H1 (cell line): Measurements from ENCODE around the gene COTL1. TPM values are rescaled to one million over a fixed set of nuclear protein-coding genes. Genes with fewer than 3 reads are reported as not detected.

ENCODE experiments used
- CTCF ChIA-PET: fragments of 300-600 bp; sonication (Branson Sonifier 250); formaldehyde crosslinking; loops from one replicate; lab custom pipeline; 2021; ENCODE audit not compliant: partially characterized antibody; lab: Charles Lee
- POLR2A ChIA-PET: fragments of 300-600 bp; sonication (Branson Sonifier 250); formaldehyde crosslinking; loops from one replicate; lab custom pipeline; 2021; ENCODE audit warnings: inconsistent platforms; ENCODE audit not compliant: partially characterized antibody; lab: Charles Lee
- DNase-seq, 2 experiments: peaks; one replicate each; pipeline versions ENCODE4 v3.0.0 to v3.0.0-alpha.2; 2010 to 2022; ENCODE audit warnings: low spot score in 2 of 2, low read depth in 1 of 2, mixed read lengths in 1 of 2
- FAIRE-seq: peaks from 2 replicates; lab custom pipeline; 2011; peaks lifted over from hg19 to GRCh38; lab: Jason Lieb, UNC
- H2AFZ ChIP-seq: 2 replicates; pipeline ENCODE4 v1.8.1; 2012; ENCODE audit warnings: low read length, inconsistent platforms
- H2AK5ac ChIP-seq: 2 replicates; pipeline ENCODE4 v1.6.1; 2013; ENCODE audit warnings: low read depth, low read length
- H2BK120ac ChIP-seq: replicated peaks from 2 replicates; pipeline ENCODE3; 2013; ENCODE audit warnings: low read depth, low read length, inconsistent platforms
- H2BK12ac ChIP-seq: 2 replicates; pipeline ENCODE4 v1.6.1; 2013; ENCODE audit warnings: low read depth, low read length
- H2BK15ac ChIP-seq: 2 replicates; pipeline ENCODE4 v1.6.1; 2013; ENCODE audit warnings: low read length
- H2BK20ac ChIP-seq: 2 replicates; pipeline ENCODE4 v1.6.1; 2013; ENCODE audit warnings: low read length
- H2BK5ac ChIP-seq: 2 replicates; pipeline ENCODE4 v1.6.1; 2013; ENCODE audit warnings: low read depth, low read length
- H3K14ac ChIP-seq: 2 replicates; pipeline ENCODE4 v1.6.1; 2013; ENCODE audit warnings: inconsistent platforms; ENCODE audit not compliant: insufficient read length
- H3K18ac ChIP-seq: 2 replicates; pipeline ENCODE4 v1.6.1; 2013; ENCODE audit warnings: low read length; ENCODE audit errors: extremely low read depth
- H3K23ac ChIP-seq: 2 replicates; pipeline ENCODE4 v1.6.1; 2013; ENCODE audit warnings: inconsistent platforms; ENCODE audit not compliant: insufficient read length
- H3K23me2 ChIP-seq: 2 replicates; pipeline ENCODE4 v1.6.1; 2013; ENCODE audit warnings: low read depth, low read length
- H3K27ac ChIP-seq: 2 replicates; pipeline ENCODE4 v1.6.1; 2011; ENCODE audit warnings: low read depth, low read length, inconsistent platforms
- H3K27me3 ChIP-seq, 4 experiments: replicated peaks in 1 of 4; 1 replicate in 1 of 4; 2 replicates in 3 of 4; pipeline versions ENCODE4 v1.6.1 to v1.8.1; 2011 to 2013; ENCODE audit warnings: low read length in 3 of 4, mild to moderate bottlenecking in 3 of 4, inconsistent platforms in 2 of 4, mixed read lengths in 2 of 4, moderate library complexity in 1 of 4; ENCODE audit not compliant: control insufficient read depth in 3 of 4, insufficient read depth in 3 of 4; ENCODE audit errors: extremely low read depth in 1 of 4
- H3K36me3 ChIP-seq, 4 experiments: 2 replicates each; pipeline versions ENCODE4 v1.6.1 to v1.8.1; 2011 to 2013; ENCODE audit warnings: mild to moderate bottlenecking in 4 of 4, low read length in 3 of 4, moderate library complexity in 2 of 4, control low read depth in 1 of 4, inconsistent platforms in 1 of 4; ENCODE audit not compliant: insufficient read depth in 4 of 4, control insufficient read depth in 2 of 4
- H3K4ac ChIP-seq: replicated peaks from 2 replicates; pipeline ENCODE3; 2013; ENCODE audit warnings: low read length, low read depth, mixed read lengths, inconsistent platforms; ENCODE audit not compliant: insufficient read length
- H3K4me1 ChIP-seq, 4 experiments: replicated peaks in 1 of 4; 1 replicate in 1 of 4; 2 replicates in 3 of 4; pipeline versions ENCODE4 v1.6.1 to v1.8.1; 2011 to 2013; ENCODE audit warnings: low read length in 3 of 4, inconsistent platforms in 2 of 4, mixed read lengths in 1 of 4; ENCODE audit not compliant: insufficient read depth in 4 of 4, control insufficient read depth in 3 of 4
- H3K4me2 ChIP-seq, 2 experiments: 2 replicates each; pipeline versions ENCODE4 v1.6.1 to v1.8.1; 2011 to 2013; ENCODE audit warnings: low read depth in 2 of 2, low read length in 2 of 2, control low read depth in 1 of 2, inconsistent platforms in 1 of 2, mild to moderate bottlenecking in 1 of 2; ENCODE audit not compliant: insufficient read depth in 1 of 2
- H3K4me3 ChIP-seq, 4 experiments: fragments of 200-600, 300-600 bp in 1 of 4; sonication (generic), shearing (Covaris generic), sonication (Bioruptor Twin) in 1 of 4; 2 replicates each; pipeline versions ENCODE4 v1.5.1 to v1.8.1; 2011 to 2016; ENCODE audit warnings: low read length in 4 of 4, low read depth in 3 of 4, control low read depth in 2 of 4, inconsistent platforms in 2 of 4, mild to moderate bottlenecking in 2 of 4, mixed read lengths in 1 of 4, moderate library complexity in 1 of 4; ENCODE audit not compliant: insufficient read depth in 2 of 4; ENCODE audit errors: extremely low read depth in 1 of 4
- H3K56ac ChIP-seq: replicated peaks from 2 replicates; pipeline ENCODE3; 2013; ENCODE audit warnings: low read depth, mild to moderate bottlenecking, mixed read lengths, low read length, inconsistent platforms; ENCODE audit not compliant: insufficient read length
- H3K79me1 ChIP-seq: 2 replicates; pipeline ENCODE4 v1.6.1; 2013; ENCODE audit warnings: low read depth, low read length, control low read depth
- H3K79me2 ChIP-seq, 2 experiments: 2 replicates each; pipeline versions ENCODE4 v1.6.1 to v1.8.1; 2012 to 2013; ENCODE audit warnings: low read length in 2 of 2, mild to moderate bottlenecking in 2 of 2, inconsistent platforms in 1 of 2; ENCODE audit not compliant: insufficient read depth in 2 of 2, control insufficient read depth in 1 of 2
- H3K9ac ChIP-seq, 4 experiments: replicated peaks in 1 of 4; 1 replicate in 1 of 4; 2 replicates in 3 of 4; pipeline versions ENCODE4 v1.6.1 to v1.8.1; 2011 to 2013; ENCODE audit warnings: low read depth in 3 of 4, low read length in 3 of 4, control low read depth in 2 of 4, mild to moderate bottlenecking in 2 of 4, moderate library complexity in 2 of 4, inconsistent platforms in 1 of 4; ENCODE audit errors: extremely low read depth in 1 of 4
- H3K9me3 ChIP-seq, 2 experiments: 2 replicates each; pipeline versions ENCODE4 v1.6.1 to v1.8.1; 2012 to 2013; ENCODE audit warnings: mild to moderate bottlenecking in 2 of 2, moderate library complexity in 2 of 2, control low read depth in 1 of 2, inconsistent platforms in 1 of 2, low read depth in 1 of 2, low read length in 1 of 2, mixed read lengths in 1 of 2; ENCODE audit not compliant: insufficient read depth in 2 of 2
- H4K20me1 ChIP-seq, 2 experiments: replicated peaks in 1 of 2; 2 replicates each; pipeline versions ENCODE3 to v1.8.1; 2011 to 2013; ENCODE audit warnings: inconsistent platforms in 2 of 2, low read length in 2 of 2, mild to moderate bottlenecking in 1 of 2; ENCODE audit not compliant: insufficient read depth in 2 of 2, control insufficient read depth in 1 of 2
- H4K5ac ChIP-seq: 2 replicates; pipeline ENCODE4 v1.6.1; 2013; ENCODE audit warnings: low read length, low read depth, mixed read lengths, inconsistent platforms; ENCODE audit not compliant: insufficient read length
- H4K8ac ChIP-seq: 2 replicates; pipeline ENCODE4 v1.8.0; 2013; ENCODE audit warnings: mild to moderate bottlenecking, moderate library complexity, low read length, inconsistent platforms; ENCODE audit not compliant: insufficient read depth; ENCODE audit errors: extremely low read depth
- H4K91ac ChIP-seq: replicated peaks from 2 replicates; pipeline ENCODE3; 2013; ENCODE audit warnings: low read length, mixed read lengths, inconsistent platforms; ENCODE audit not compliant: insufficient read length
- CHD1 ChIP-seq: IDR thresholded peaks from 2 replicates; pipeline ENCODE4 v1.6.1; 2012; ENCODE audit warnings: low read depth, low read length, improper control_type of control experiment
- JUN ChIP-seq: IDR thresholded peaks from 2 replicates; pipeline ENCODE4 v1.6.1; 2011; ENCODE audit warnings: low read depth, mild to moderate bottlenecking, improper control_type of control experiment, low read length
- MAFK ChIP-seq: IDR thresholded peaks from 2 replicates; pipeline ENCODE4 v1.6.1; 2012; ENCODE audit warnings: low read depth, mild to moderate bottlenecking, improper control_type of control experiment, low read length
- RBBP5 ChIP-seq: IDR thresholded peaks from 2 replicates; pipeline ENCODE4 v1.7.1; 2012; ENCODE audit warnings: low read depth, mild to moderate bottlenecking, inconsistent platforms, low read length, moderate library complexity, borderline replicate concordance
- SIN3A ChIP-seq, 2 experiments: IDR thresholded peaks in 1 of 2; conservative IDR thresholded peaks in 1 of 2; 2 replicates each; pipeline ENCODE4 v1.6.1; 2011 to 2012; ENCODE audit warnings: low read length in 2 of 2, improper control_type of control experiment in 1 of 2, low read depth in 1 of 2, mild to moderate bottlenecking in 1 of 2
- SIRT6 ChIP-seq: IDR thresholded peaks from one replicate; pipeline ENCODE4 v1.7.1; 2012; ENCODE audit warnings: low read length, inconsistent platforms
- SIX5 ChIP-seq: IDR thresholded peaks from 2 replicates; pipeline ENCODE4 v1.6.1; 2011; ENCODE audit warnings: mild to moderate bottlenecking, low read depth, low read length
- SP4 ChIP-seq: IDR thresholded peaks from 2 replicates; pipeline ENCODE4 v1.6.1; 2012; ENCODE audit warnings: low read length, inconsistent platforms
- SUZ12 ChIP-seq: fragments of 200-600 bp; sonication (generic); IDR thresholded peaks from 2 replicates; pipeline ENCODE4 v1.6.1; 2012; ENCODE audit warnings: mild to moderate bottlenecking, inconsistent platforms, low read length, moderate library complexity, mixed read lengths
- TAF7 ChIP-seq: optimal IDR thresholded peaks from 2 replicates; pipeline ENCODE3; 2011; ENCODE audit warnings: low read depth, mild to moderate bottlenecking, inconsistent platforms, low read length, moderate library complexity, borderline replicate concordance
- TBP ChIP-seq: IDR thresholded peaks from 2 replicates; pipeline ENCODE4 v1.6.1; 2011; ENCODE audit warnings: low read depth, low read length, improper control_type of control experiment
- YY1 ChIP-seq: IDR thresholded peaks from 2 replicates; pipeline ENCODE4 v1.6.1; 2011; ENCODE audit warnings: low read depth, mild to moderate bottlenecking, low read length
- WGBS, 2 experiments: shearing (Covaris generic) in 1 of 2; methylation state at CpG; one replicate each; pipeline versions ENCODE4 v1.1.6 to v1.1.7; 2013 to 2015; ENCODE audit warnings: low lambda C conversion rate in 2 of 2, mixed read lengths in 2 of 2, inconsistent platforms in 1 of 2, low coverage in 1 of 2, missing lambda C conversion rate in 1 of 2; ENCODE audit not compliant: insufficient replicate concordance in 2 of 2, insufficient coverage in 1 of 2, insufficient read length in 1 of 2; ENCODE audit errors: extremely low coverage in 1 of 2, missing lambda C conversion rate in 1 of 2; 5-methylcytosine and 5-hydroxymethylcytosine counted together
- polyA plus RNA-seq, 7 experiments: library from polyadenylated mRNA; depleted of rRNA in 3 of 7; stranded (reverse) in 5 of 7; unstranded in 2 of 7; fragments of >200 nt in 5 of 7; fragments of 200-250 nt in 2 of 7; gene quantifications; 1 replicate in 5 of 7; 2 replicates in 1 of 7; 4 replicates in 1 of 7; pipeline versions ENCODE4 v1.2.1 to v1.2.3, GENCODE V29; 2011 to 2013; ENCODE audit warnings: missing spikeins in 2 of 7, mixed read lengths in 2 of 7
- total RNA-seq: library from RNA; stranded (reverse); fragmentation: NEBNext Ultra II Directional; extraction: Animal tissue kit (Norgen Biotek cat#: 25700); gene quantifications from 2 replicates; pipeline ENCODE4 v1.2.1, GENCODE V29; 2021

The COTL1 gene
- total and polyA plus RNA-seq, 2 of the 8 experiments (the other 6 are each of a cell fraction or from before 2014, with no cell fraction given), result 59.2 to 183 TPM

- H3K14ac ChIP-seq, result no peak overlapping the region
- 89% methylated on average over 13 of the region's 13 CpGs; no CpG with 5 or more reads in 1 of the 2 experiments for WGBS, 2 experiments
- H2BK15ac ChIP-seq, result no peak overlapping the region
- no peak for FAIRE-seq
- H3K27ac ChIP-seq, result no peak overlapping the region
- no peak overlapping the region for H2BK120ac ChIP-seq
- no peak overlapping the region for H3K18ac ChIP-seq
- no peak overlapping the region for H4K5ac ChIP-seq
- H3K9me3 ChIP-seq, result peaks cover 3 to 7% of the 10 kb centered on the region in 2 experiments; a peak in 2 of 4 replicates
- no peak overlapping the region for H3K4ac ChIP-seq
- no peak overlapping the region for H3K4me2 ChIP-seq
- H3K4me3 ChIP-seq, result no peak overlapping the region
- no peak overlapping the region for H4K91ac ChIP-seq
- peaks cover 0 to 19% (median 16%) of the 10 kb centered on the region in 4 experiments; a peak in 6 of 7 replicates for H3K4me1 ChIP-seq
- no peaks in the 10 kb centered on the region for H3K27me3 ChIP-seq
- no peak overlapping the region for H3K9ac ChIP-seq
- peaks cover 0 to 76% of the 10 kb centered on the region in 2 experiments; a peak in 3 of 4 replicates for H3K79me2 ChIP-seq
- H3K23me2 ChIP-seq, result 0 out of 2 replicates have a peak, but pooled peaks cover 2% of the 10 kb centered on the region
- no peak overlapping the region for H2BK12ac ChIP-seq
- ChIA-PET POLR2A (interaction anchor here (2.6 kb wide), 1 partner anchor 10 kb away, joined by 10 read pairs; the partner anchor contains the start of gene COTL1), CTCF (interaction anchor here (0.8 to 2.3 kb wide), 7 partner anchors 8 to 123 kb away, joined by 3 to 8 read pairs (median 4); no protein-coding TSS in a partner anchor)
- TF ChIP-seq SP4 (no peak), JUN (no peak), SIRT6 (no peak), SIX5 (no peak), MAFK (no peak), TBP (no peak), SIN3A (conservative IDR thresholded peaks at IDR 0.05 in 1 of 2, IDR thresholded peaks at IDR 0.05 in 1 of 2; ENCODE audit: low read depth in 1 of 2, low read length in 2 of 2) (no peak), TAF7 (no peak), RBBP5 (no peak), YY1 (no peak), CHD1 (no peak), SUZ12 (no peak)
- no peak overlapping the region for H2AFZ ChIP-seq
- no peak overlapping the region for H3K23ac ChIP-seq
- peaks cover 8 to 16% of the 10 kb centered on the region in 2 experiments for H4K20me1 ChIP-seq
- H2BK20ac ChIP-seq, result no peak overlapping the region
- H4K8ac ChIP-seq, result no peak overlapping the region
- DNase-seq, result no peak
- peaks cover 0 to 3% (median 0%) of the 10 kb centered on the region in 4 experiments; a peak in 1 of 8 replicates for H3K36me3 ChIP-seq
- H3K56ac ChIP-seq, result no peak overlapping the region
- H2BK5ac ChIP-seq, result no peak overlapping the region; the same call in 1 of the 2 replicates
- H3K79me1 ChIP-seq, result peaks cover 10% of the 10 kb centered on the region
- no peak overlapping the region for H2AK5ac ChIP-seq
These were observed 10.8 kb downstream of the COTL1 start for GRCh38 chr16:84607061-84607460.
